Esophagus muscularis mucosa (tissue), 3 donors: ENCODE data around the gene AP4S1.

Experiments
- POLR2A ChIP-seq: fragments of 450-650 bp; IDR thresholded peaks from one replicate; pipeline ENCODE4 v1.6.1; 2017; ENCODE audit warnings: antibody characterized with exemption, moderate library complexity, mild to moderate bottlenecking, low read depth
- POLR2AphosphoS5 ChIP-seq, 2 donors: sonication (generic); formaldehyde crosslinking; IDR thresholded peaks; one replicate each; pipeline ENCODE4 v1.6.1; 2017; ENCODE audit warnings: antibody characterized with exemption in 2 of 2
- TF ChIP-seq, protein P1 (sequence below), 3 experiments: fragments of 200-600 bp in 2 of 3; fragments of 450-650 bp in 1 of 3; sonication (generic) in 2 of 3; IDR thresholded peaks; one replicate each; pipeline ENCODE4 v1.5.1; 2017 to 2019; ENCODE audit warnings: antibody characterized with exemption in 3 of 3, mild to moderate bottlenecking in 2 of 3, moderate library complexity in 1 of 3

DNA sequence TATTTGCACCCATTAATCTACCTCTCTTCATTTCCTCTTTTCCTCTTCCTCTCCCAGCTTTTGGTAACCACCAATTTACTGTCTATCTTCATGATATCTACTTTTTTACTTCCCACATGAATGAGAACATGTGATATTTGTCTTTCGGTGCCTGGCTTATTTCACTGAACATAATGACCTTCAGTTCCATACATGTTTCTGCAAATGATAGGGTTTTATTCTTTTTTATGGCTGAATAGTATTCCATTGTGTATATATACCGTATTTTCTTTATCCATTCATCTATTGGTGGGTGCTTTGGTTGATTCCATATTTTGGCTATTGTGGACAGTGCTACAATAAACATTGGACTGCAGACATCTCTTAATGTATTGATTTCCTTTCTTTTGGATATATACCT, 49.7 kb downstream of the AP4S1 start:
- TF ChIP-seq, protein P1, sequence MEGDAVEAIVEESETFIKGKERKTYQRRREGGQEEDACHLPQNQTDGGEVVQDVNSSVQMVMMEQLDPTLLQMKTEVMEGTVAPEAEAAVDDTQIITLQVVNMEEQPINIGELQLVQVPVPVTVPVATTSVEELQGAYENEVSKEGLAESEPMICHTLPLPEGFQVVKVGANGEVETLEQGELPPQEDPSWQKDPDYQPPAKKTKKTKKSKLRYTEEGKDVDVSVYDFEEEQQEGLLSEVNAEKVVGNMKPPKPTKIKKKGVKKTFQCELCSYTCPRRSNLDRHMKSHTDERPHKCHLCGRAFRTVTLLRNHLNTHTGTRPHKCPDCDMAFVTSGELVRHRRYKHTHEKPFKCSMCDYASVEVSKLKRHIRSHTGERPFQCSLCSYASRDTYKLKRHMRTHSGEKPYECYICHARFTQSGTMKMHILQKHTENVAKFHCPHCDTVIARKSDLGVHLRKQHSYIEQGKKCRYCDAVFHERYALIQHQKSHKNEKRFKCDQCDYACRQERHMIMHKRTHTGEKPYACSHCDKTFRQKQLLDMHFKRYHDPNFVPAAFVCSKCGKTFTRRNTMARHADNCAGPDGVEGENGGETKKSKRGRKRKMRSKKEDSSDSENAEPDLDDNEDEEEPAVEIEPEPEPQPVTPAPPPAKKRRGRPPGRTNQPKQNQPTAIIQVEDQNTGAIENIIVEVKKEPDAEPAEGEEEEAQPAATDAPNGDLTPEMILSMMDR (IDR thresholded peaks at IDR 0.05), result no peak
- no peak for TF ChIP-seq POLR2A
- no peak for TF ChIP-seq POLR2AphosphoS5 (IDR thresholded peaks at IDR 0.05)
